HepG2 (cell line): ENCODE results near the gene SLC29A1. TPM values are rescaled to one million over a fixed set of nuclear protein-coding genes. Genes with fewer than 3 reads are reported as not detected.

Source experiments
- CC2D1A ChIP-seq: sonication (generic); formaldehyde crosslinking; IDR thresholded peaks from 2 replicates; pipeline ENCODE4 v1.8.1; 2023; ENCODE audit warnings: mild to moderate bottlenecking, missing genetic modification reagents
- DMAP1 ChIP-seq: IDR thresholded peaks from 2 replicates; pipeline ENCODE4 v1.6.1; 2016
- ELF4 ChIP-seq: sonication (generic); formaldehyde crosslinking; IDR thresholded peaks from 2 replicates; pipeline ENCODE4 v1.5.0; 2020; ENCODE audit warnings: missing genetic modification reagents, mild to moderate bottlenecking, moderate library complexity, borderline replicate concordance
- KLF15 ChIP-seq: sonication (generic); formaldehyde crosslinking; IDR thresholded peaks from 2 replicates; pipeline ENCODE4 v1.8.1; 2023; ENCODE audit warnings: borderline replicate concordance, mild to moderate bottlenecking, inconsistent platforms, missing genetic modification reagents, mixed read lengths
- PCBP1 ChIP-seq: fragments of 200-400 bp; formaldehyde crosslinking; IDR thresholded peaks from 2 replicates; pipeline ENCODE4 v1.6.1; 2017; ENCODE audit warnings: mild to moderate bottlenecking, low read depth, low read length, borderline replicate concordance
- POGK ChIP-seq: sonication (generic); formaldehyde crosslinking; conservative IDR thresholded peaks from 2 replicates; pipeline ENCODE4 v1.8.0; 2022; ENCODE audit warnings: mild to moderate bottlenecking, moderate library complexity, missing genetic modification reagents
- POLR2AphosphoS2 ChIP-seq: IDR thresholded peaks from 2 replicates; pipeline ENCODE4 v1.6.1; 2011; ENCODE audit warnings: low read depth, low read length, improper control_type of control experiment
- SETDB1 ChIP-seq: sonication (generic); formaldehyde crosslinking; IDR thresholded peaks from 2 replicates; pipeline ENCODE4 v1.5.1; 2020; ENCODE audit warnings: missing genetic modification reagents, mild to moderate bottlenecking, borderline replicate concordance
- SOX13 ChIP-seq, 3 experiments: fragments of 450-650 bp in 1 of 3; sonication (generic) in 1 of 3; formaldehyde crosslinking in 1 of 3; IDR thresholded peaks in 2 of 3; conservative IDR thresholded peaks in 1 of 3; 2 replicates each; pipeline versions ENCODE4 v1.5.0 to v1.6.1; 2016 to 2020; ENCODE audit warnings: antibody characterized with exemption in 1 of 3, mild to moderate bottlenecking in 1 of 3, missing compliant biosample characterization in 1 of 3, missing genetic modification reagents in 1 of 3, moderate library complexity in 1 of 3
- YY1 ChIP-seq: IDR thresholded peaks from 2 replicates; pipeline ENCODE4 v1.6.1; 2011; ENCODE audit warnings: low read length, low read depth, moderate library complexity, mild to moderate bottlenecking; ENCODE audit not compliant: insufficient read depth, insufficient replicate concordance
- ZEB1 ChIP-seq: IDR thresholded peaks from 2 replicates; pipeline ENCODE4 v1.6.1; 2012; ENCODE audit warnings: mild to moderate bottlenecking, low read depth, inconsistent platforms; ENCODE audit not compliant: insufficient replicate concordance
- ZNF138 ChIP-seq: sonication (generic); formaldehyde crosslinking; IDR thresholded peaks from 2 replicates; pipeline ENCODE4 v1.5.0; 2020; ENCODE audit warnings: mild to moderate bottlenecking, low read depth, missing genetic modification reagents
- ZNF605 ChIP-seq: sonication (generic); formaldehyde crosslinking; IDR thresholded peaks from 2 replicates; pipeline ENCODE4 v1.8.0; 2022; ENCODE audit warnings: mild to moderate bottlenecking, missing genetic modification reagents
- ZNF841 ChIP-seq: sonication (generic); formaldehyde crosslinking; IDR thresholded peaks from 2 replicates; pipeline ENCODE4 v1.8.1; 2023; ENCODE audit warnings: missing genetic modification reagents, borderline replicate concordance
- ZNF883 ChIP-seq: sonication (generic); formaldehyde crosslinking; IDR thresholded peaks from 2 replicates; pipeline ENCODE4 v1.5.1; 2020; ENCODE audit warnings: mild to moderate bottlenecking, missing genetic modification reagents; ENCODE audit errors: not compliant biosample characterization
- polyA plus RNA-seq, 8 experiments: library from polyadenylated mRNA; depleted of rRNA in 3 of 8; stranded (reverse) in 7 of 8; unstranded in 1 of 8; fragments of >200 nt; fragmentation: Illumina TruSeq in 4 of 8; extraction: Trizol in 4 of 8; gene quantifications; 2 replicates each; pipeline versions ENCODE4 v1.2.1 to v1.2.3, GENCODE V29; 2011 to 2016; ENCODE audit warnings: low read depth in 4 of 8, missing spikeins in 1 of 8, mixed read lengths in 1 of 8; ENCODE audit not compliant: insufficient read depth in 1 of 8
- total RNA-seq, 5 experiments: library from RNA; depleted of rRNA; stranded (reverse); fragments of >200 nt; fragmentation: Illumina TruSeq; extraction: Trizol; gene quantifications; 2 replicates each; pipeline ENCODE4 v1.2.3, GENCODE V29; 2016; ENCODE audit warnings: low read depth in 1 of 5
- TF ChIP-seq, protein P1 (sequence below): sonication (generic); formaldehyde crosslinking; IDR thresholded peaks from 2 replicates; pipeline ENCODE4 v1.5.1; 2020; ENCODE audit warnings: mild to moderate bottlenecking, missing genetic modification reagents, borderline replicate concordance
- TF ChIP-seq, protein P2 (sequence below): sonication (generic); formaldehyde crosslinking; conservative IDR thresholded peaks from 2 replicates; pipeline ENCODE4 v1.4.0; 2020; ENCODE audit warnings: missing genetic modification reagents
- TF ChIP-seq, protein P3 (sequence below): sonication (generic); formaldehyde crosslinking; IDR thresholded peaks from 2 replicates; pipeline ENCODE4 v1.4.0; 2020; ENCODE audit warnings: low read depth, mild to moderate bottlenecking, missing genetic modification reagents

Gene SLC29A1
- total and polyA plus RNA-seq, 2 of the 13 experiments (the other 11 are each of a cell fraction or from before 2014, with no cell fraction given): 43.2 to 106 TPM

DNA sequence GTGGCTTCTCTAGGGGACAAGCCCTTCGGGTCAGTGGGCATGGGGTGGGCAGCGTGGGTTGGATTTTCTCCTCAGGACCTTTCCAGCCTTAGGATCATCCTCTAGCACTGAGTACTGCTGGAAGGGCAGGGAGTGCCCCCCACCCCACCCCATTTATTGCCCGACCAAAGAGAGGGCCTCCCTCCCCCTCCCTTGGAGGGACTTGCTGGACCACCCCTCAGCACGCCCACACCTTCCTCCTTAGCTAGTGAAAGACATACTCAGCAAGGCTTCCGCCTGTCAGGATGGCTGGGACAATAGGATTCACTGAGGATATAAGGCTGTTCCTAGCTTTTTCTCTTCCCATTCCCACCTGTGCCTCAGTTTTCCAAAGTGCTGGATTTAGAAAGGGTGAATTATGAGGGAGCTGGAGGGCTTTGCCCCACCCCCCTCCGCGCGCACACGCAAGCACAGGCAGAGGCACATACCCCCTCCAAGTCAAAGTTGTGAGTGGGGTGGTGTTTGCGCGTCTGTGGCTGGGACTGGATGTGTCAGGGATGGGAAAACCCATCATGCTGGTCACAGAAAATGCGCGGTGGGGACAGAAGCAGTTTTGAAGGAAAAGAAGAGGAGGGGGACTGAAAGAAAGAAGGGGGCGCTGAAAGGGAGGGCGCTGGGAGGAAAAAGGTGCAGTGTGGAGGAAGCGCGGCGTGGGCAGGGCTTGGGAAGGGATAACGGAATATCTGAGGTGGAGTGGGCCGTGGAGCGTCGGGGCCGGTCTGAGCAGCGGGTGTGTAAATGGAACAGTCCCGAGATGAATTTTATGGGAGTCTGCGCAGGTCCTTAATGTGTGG, 693 bp upstream of the SLC29A1 start (continued):
- TF ChIP-seq, protein P1, sequence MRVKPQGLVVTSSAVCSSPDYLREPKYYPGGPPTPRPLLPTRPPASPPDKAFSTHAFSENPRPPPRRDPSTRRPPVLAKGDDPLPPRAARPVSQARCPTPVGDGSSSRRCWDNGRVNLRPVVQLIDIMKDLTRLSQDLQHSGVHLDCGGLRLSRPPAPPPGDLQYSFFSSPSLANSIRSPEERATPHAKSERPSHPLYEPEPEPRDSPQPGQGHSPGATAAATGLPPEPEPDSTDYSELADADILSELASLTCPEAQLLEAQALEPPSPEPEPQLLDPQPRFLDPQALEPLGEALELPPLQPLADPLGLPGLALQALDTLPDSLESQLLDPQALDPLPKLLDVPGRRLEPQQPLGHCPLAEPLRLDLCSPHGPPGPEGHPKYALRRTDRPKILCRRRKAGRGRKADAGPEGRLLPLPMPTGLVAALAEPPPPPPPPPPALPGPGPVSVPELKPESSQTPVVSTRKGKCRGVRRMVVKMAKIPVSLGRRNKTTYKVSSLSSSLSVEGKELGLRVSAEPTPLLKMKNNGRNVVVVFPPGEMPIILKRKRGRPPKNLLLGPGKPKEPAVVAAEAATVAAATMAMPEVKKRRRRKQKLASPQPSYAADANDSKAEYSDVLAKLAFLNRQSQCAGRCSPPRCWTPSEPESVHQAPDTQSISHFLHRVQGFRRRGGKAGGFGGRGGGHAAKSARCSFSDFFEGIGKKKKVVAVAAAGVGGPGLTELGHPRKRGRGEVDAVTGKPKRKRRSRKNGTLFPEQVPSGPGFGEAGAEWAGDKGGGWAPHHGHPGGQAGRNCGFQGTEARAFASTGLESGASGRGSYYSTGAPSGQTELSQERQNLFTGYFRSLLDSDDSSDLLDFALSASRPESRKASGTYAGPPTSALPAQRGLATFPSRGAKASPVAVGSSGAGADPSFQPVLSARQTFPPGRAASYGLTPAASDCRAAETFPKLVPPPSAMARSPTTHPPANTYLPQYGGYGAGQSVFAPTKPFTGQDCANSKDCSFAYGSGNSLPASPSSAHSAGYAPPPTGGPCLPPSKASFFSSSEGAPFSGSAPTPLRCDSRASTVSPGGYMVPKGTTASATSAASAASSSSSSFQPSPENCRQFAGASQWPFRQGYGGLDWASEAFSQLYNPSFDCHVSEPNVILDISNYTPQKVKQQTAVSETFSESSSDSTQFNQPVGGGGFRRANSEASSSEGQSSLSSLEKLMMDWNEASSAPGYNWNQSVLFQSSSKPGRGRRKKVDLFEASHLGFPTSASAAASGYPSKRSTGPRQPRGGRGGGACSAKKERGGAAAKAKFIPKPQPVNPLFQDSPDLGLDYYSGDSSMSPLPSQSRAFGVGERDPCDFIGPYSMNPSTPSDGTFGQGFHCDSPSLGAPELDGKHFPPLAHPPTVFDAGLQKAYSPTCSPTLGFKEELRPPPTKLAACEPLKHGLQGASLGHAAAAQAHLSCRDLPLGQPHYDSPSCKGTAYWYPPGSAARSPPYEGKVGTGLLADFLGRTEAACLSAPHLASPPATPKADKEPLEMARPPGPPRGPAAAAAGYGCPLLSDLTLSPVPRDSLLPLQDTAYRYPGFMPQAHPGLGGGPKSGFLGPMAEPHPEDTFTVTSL: 0 out of 2 replicates have a peak, but pooled peaks have one; percentile 17
- TF ChIP-seq YY1: no peak
- TF ChIP-seq POGK (CRISPR knock-in tag): no peak
- no peak for TF ChIP-seq ZNF841 (CRISPR knock-in tag)
- no peak for TF ChIP-seq ZNF605 (CRISPR knock-in tag)
- TF ChIP-seq PCBP1: 0 out of 2 replicates have a peak, but pooled peaks have one; percentile 16
- TF ChIP-seq SOX13 (IDR thresholded peaks at IDR 0.05): no peak
- no peak for TF ChIP-seq SOX13 (CRISPR knock-in tag; conservative IDR thresholded peaks at IDR 0.05 in 1 of 2, IDR thresholded peaks at IDR 0.05 in 1 of 2)
- no peak for TF ChIP-seq POLR2AphosphoS2
- TF ChIP-seq DMAP1 (CRISPR knock-in tag): no peak
- TF ChIP-seq KLF15 (CRISPR knock-in tag): 0 out of 2 replicates have a peak, but pooled peaks have one; percentile 7
- TF ChIP-seq, protein P2, sequence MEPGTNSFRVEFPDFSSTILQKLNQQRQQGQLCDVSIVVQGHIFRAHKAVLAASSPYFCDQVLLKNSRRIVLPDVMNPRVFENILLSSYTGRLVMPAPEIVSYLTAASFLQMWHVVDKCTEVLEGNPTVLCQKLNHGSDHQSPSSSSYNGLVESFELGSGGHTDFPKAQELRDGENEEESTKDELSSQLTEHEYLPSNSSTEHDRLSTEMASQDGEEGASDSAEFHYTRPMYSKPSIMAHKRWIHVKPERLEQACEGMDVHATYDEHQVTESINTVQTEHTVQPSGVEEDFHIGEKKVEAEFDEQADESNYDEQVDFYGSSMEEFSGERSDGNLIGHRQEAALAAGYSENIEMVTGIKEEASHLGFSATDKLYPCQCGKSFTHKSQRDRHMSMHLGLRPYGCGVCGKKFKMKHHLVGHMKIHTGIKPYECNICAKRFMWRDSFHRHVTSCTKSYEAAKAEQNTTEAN (CRISPR knock-in tag): no peak
- TF ChIP-seq CC2D1A (CRISPR knock-in tag): no peak
- TF ChIP-seq, protein P3, sequence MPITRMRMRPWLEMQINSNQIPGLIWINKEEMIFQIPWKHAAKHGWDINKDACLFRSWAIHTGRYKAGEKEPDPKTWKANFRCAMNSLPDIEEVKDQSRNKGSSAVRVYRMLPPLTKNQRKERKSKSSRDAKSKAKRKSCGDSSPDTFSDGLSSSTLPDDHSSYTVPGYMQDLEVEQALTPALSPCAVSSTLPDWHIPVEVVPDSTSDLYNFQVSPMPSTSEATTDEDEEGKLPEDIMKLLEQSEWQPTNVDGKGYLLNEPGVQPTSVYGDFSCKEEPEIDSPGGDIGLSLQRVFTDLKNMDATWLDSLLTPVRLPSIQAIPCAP (CRISPR knock-in tag): no peak
- peak; percentile 22 for TF ChIP-seq ZNF883 (CRISPR knock-in tag)
- no peak for TF ChIP-seq SETDB1 (CRISPR knock-in tag)
- no peak for TF ChIP-seq ELF4
- no peak for TF ChIP-seq ZNF138 (CRISPR knock-in tag)
- no peak for TF ChIP-seq ZEB1
